Measurements from ENCODE around the gene HSH2D. TPM values are rescaled to one million over a fixed set of nuclear protein-coding genes. Genes with fewer than 3 reads are reported as not detected.

Gene HSH2D
- total and polyA plus RNA-seq, 2 of the 13 experiments (the other 11 are each of a cell fraction or from before 2014, with no cell fraction given): 0.69 to 3.2 TPM

DNA sequence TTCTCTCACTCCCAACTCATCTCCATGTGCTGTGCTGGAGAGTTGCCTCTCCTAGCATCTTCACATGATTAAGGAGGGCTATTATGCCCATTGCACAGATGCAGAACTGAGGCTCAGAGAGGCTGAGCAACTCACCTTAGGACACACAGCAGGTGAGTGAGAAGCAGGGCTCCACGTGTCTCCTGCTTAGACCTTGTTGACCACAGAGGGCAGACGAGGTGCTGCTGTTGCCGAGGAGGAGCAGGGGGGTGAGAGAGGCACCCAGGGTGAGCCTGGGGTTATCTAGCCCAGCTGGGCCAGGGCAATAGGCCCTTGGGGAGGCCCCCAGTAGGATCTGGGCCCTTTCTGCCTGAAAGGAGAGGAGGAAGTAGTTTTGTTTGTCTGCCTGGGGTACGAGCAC lies 2.4 kb upstream of the HSH2D start (continued):
- TF ChIP-seq, protein P1, sequence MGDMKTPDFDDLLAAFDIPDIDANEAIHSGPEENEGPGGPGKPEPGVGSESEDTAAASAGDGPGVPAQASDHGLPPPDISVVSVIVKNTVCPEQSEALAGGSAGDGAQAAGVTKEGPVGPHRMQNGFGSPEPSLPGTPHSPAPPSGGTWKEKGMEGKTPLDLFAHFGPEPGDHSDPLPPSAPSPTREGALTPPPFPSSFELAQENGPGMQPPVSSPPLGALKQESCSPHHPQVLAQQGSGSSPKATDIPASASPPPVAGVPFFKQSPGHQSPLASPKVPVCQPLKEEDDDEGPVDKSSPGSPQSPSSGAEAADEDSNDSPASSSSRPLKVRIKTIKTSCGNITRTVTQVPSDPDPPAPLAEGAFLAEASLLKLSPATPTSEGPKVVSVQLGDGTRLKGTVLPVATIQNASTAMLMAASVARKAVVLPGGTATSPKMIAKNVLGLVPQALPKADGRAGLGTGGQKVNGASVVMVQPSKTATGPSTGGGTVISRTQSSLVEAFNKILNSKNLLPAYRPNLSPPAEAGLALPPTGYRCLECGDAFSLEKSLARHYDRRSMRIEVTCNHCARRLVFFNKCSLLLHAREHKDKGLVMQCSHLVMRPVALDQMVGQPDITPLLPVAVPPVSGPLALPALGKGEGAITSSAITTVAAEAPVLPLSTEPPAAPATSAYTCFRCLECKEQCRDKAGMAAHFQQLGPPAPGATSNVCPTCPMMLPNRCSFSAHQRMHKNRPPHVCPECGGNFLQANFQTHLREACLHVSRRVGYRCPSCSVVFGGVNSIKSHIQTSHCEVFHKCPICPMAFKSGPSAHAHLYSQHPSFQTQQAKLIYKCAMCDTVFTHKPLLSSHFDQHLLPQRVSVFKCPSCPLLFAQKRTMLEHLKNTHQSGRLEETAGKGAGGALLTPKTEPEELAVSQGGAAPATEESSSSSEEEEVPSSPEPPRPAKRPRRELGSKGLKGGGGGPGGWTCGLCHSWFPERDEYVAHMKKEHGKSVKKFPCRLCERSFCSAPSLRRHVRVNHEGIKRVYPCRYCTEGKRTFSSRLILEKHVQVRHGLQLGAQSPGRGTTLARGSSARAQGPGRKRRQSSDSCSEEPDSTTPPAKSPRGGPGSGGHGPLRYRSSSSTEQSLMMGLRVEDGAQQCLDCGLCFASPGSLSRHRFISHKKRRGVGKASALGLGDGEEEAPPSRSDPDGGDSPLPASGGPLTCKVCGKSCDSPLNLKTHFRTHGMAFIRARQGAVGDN (CRISPR knock-in tag; IDR thresholded peaks at IDR 0.05): peak; percentile 55
- TF ChIP-seq, protein P2, sequence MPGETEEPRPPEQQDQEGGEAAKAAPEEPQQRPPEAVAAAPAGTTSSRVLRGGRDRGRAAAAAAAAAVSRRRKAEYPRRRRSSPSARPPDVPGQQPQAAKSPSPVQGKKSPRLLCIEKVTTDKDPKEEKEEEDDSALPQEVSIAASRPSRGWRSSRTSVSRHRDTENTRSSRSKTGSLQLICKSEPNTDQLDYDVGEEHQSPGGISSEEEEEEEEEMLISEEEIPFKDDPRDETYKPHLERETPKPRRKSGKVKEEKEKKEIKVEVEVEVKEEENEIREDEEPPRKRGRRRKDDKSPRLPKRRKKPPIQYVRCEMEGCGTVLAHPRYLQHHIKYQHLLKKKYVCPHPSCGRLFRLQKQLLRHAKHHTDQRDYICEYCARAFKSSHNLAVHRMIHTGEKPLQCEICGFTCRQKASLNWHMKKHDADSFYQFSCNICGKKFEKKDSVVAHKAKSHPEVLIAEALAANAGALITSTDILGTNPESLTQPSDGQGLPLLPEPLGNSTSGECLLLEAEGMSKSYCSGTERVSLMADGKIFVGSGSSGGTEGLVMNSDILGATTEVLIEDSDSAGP (CRISPR knock-in tag; IDR thresholded peaks at IDR 0.05; ENCODE audit: borderline replicate concordance): 0 out of 2 replicates have a peak, but pooled peaks have one; percentile 13
- TF ChIP-seq ZBTB21 (CRISPR knock-in tag; IDR thresholded peaks at IDR 0.05): no peak
- TF ChIP-seq, protein P3, sequence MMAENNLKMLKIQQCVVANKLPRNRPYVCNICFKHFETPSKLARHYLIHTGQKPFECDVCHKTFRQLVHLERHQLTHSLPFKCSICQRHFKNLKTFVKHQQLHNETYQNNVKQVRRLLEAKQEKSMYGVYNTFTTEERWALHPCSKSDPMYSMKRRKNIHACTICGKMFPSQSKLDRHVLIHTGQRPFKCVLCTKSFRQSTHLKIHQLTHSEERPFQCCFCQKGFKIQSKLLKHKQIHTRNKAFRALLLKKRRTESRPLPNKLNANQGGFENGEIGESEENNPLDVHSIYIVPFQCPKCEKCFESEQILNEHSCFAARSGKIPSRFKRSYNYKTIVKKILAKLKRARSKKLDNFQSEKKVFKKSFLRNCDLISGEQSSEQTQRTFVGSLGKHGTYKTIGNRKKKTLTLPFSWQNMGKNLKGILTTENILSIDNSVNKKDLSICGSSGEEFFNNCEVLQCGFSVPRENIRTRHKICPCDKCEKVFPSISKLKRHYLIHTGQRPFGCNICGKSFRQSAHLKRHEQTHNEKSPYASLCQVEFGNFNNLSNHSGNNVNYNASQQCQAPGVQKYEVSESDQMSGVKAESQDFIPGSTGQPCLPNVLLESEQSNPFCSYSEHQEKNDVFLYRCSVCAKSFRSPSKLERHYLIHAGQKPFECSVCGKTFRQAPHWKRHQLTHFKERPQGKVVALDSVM (CRISPR knock-in tag; IDR thresholded peaks at IDR 0.05): peak; percentile 31; the same call in 1 of the 2 replicates
- TF ChIP-seq HMG20A (CRISPR knock-in tag; IDR thresholded peaks at IDR 0.05; ENCODE audit: borderline replicate concordance): no peak
- TF ChIP-seq, protein P4, sequence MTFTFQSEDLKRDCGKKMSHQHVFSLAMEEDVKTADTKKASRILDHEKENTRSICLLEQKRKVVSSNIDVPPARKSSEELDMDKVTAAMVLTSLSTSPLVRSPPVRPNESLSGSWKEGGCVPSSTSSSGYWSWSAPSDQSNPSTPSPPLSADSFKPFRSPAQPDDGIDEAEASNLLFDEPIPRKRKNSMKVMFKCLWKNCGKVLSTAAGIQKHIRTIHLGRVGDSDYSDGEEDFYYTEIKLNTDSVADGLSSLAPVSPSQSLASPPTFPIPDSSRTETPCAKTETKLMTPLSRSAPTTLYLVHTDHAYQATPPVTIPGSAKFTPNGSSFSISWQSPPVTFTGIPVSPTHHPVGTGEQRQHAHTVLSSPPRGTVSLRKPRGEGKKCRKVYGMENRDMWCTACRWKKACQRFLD (CRISPR knock-in tag; IDR thresholded peaks at IDR 0.05; ENCODE audit: borderline replicate concordance): no peak
- TF ChIP-seq ZNF260 (CRISPR knock-in tag; IDR thresholded peaks at IDR 0.05; ENCODE audit: borderline replicate concordance, low read depth): no peak
- no peak for TF ChIP-seq ISL2 (CRISPR knock-in tag; IDR thresholded peaks at IDR 0.05)
- no peak for TF ChIP-seq ZFP1 (CRISPR knock-in tag; IDR thresholded peaks at IDR 0.05)
- TF ChIP-seq, protein P5, sequence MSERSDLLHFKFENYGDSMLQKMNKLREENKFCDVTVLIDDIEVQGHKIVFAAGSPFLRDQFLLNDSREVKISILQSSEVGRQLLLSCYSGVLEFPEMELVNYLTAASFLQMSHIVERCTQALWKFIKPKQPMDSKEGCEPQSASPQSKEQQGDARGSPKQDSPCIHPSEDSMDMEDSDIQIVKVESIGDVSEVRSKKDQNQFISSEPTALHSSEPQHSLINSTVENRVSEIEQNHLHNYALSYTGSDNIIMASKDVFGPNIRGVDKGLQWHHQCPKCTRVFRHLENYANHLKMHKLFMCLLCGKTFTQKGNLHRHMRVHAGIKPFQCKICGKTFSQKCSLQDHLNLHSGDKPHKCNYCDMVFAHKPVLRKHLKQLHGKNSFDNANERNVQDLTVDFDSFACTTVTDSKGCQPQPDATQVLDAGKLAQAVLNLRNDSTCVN (CRISPR knock-in tag; IDR thresholded peaks at IDR 0.05; ENCODE audit: borderline replicate concordance): no peak
- TF ChIP-seq MIER2 (CRISPR knock-in tag; IDR thresholded peaks at IDR 0.05): no peak
- TF ChIP-seq, protein P6, sequence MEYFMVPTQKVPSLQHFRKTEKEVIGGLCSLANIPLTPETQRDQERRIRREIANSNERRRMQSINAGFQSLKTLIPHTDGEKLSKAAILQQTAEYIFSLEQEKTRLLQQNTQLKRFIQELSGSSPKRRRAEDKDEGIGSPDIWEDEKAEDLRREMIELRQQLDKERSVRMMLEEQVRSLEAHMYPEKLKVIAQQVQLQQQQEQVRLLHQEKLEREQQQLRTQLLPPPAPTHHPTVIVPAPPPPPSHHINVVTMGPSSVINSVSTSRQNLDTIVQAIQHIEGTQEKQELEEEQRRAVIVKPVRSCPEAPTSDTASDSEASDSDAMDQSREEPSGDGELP (IDR thresholded peaks at IDR 0.05; ENCODE audit: borderline replicate concordance, low read depth): peak; percentile 56; the same call in 1 of the 2 replicates
- TF ChIP-seq, protein P7, sequence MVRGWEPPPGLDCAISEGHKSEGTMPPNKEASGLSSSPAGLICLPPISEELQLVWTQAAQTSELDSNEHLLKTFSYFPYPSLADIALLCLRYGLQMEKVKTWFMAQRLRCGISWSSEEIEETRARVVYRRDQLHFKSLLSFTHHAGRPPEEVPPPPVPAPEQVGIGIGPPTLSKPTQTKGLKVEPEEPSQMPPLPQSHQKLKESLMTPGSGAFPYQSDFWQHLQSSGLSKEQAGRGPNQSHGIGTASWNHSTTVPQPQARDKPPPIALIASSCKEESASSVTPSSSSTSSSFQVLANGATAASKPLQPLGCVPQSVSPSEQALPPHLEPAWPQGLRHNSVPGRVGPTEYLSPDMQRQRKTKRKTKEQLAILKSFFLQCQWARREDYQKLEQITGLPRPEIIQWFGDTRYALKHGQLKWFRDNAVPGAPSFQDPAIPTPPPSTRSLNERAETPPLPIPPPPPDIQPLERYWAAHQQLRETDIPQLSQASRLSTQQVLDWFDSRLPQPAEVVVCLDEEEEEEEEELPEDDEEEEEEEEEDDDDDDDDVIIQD (CRISPR knock-in tag; IDR thresholded peaks at IDR 0.05; ENCODE audit: low read depth): no peak
- TF ChIP-seq, protein P8, sequence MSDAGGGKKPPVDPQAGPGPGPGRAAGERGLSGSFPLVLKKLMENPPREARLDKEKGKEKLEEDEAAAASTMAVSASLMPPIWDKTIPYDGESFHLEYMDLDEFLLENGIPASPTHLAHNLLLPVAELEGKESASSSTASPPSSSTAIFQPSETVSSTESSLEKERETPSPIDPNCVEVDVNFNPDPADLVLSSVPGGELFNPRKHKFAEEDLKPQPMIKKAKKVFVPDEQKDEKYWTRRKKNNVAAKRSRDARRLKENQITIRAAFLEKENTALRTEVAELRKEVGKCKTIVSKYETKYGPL (CRISPR knock-in tag; IDR thresholded peaks at IDR 0.05): no peak
- no peak for TF ChIP-seq ZNF607 (CRISPR knock-in tag; IDR thresholded peaks at IDR 0.05; ENCODE audit: borderline replicate concordance)
- TF ChIP-seq ZMYM3 (CRISPR knock-in tag; IDR thresholded peaks at IDR 0.05): peak; percentile 99
